Activated B cell treated with CpG ODN at 0.5 μM for 24 hours (primary cell): ENCODE results near the gene MRGPRG. TPM values are rescaled to one million over a fixed set of nuclear protein-coding genes. Genes with fewer than 3 reads are reported as not detected.
"Not testable (repeated sequence)": the region's sequence is repeated elsewhere in the genome, so short reads cannot be mapped to it uniquely, and the experiment has no call there.

Experiments
- ATAC-seq: fragments of 200-7000 bp; cut with Tn5 transposase; one replicate; pipeline ENCODE4 v1.10.0; 2021; ENCODE audit warnings: low read depth, mild to moderate bottlenecking, moderate library complexity
- CTCF ChIA-PET: fragments of 350-600 bp; sonication (Branson Sonifier 250); formaldehyde crosslinking; loops from one replicate; lab custom pipeline; 2021; ENCODE audit warnings: antibody characterized with exemption; lab: Charles Lee
- POLR2A ChIA-PET: fragments of 350-600 bp; sonication (Branson Sonifier 250); formaldehyde crosslinking; loops from one replicate; lab custom pipeline; 2021; ENCODE audit warnings: antibody characterized with exemption; lab: Charles Lee
- DNase-seq: peaks from one replicate; pipeline ENCODE4 v3.0.0; 2022
- H3K27ac Mint-ChIP-seq: one replicate; pipeline ENCODE4 v1.8.0; 2020; ENCODE audit warnings: mixed read lengths
- H3K27me3 Mint-ChIP-seq: one replicate; pipeline ENCODE4 v1.8.0; 2021; ENCODE audit warnings: mixed read lengths
- H3K36me3 Mint-ChIP-seq: one replicate; pipeline ENCODE4 v1.8.0; 2021; ENCODE audit warnings: low read depth, mixed read lengths
- H3K4me1 Mint-ChIP-seq: one replicate; pipeline ENCODE4 v1.8.0; 2021; ENCODE audit warnings: mixed read lengths
- H3K4me3 Mint-ChIP-seq: one replicate; pipeline ENCODE4 v1.8.0; 2020; ENCODE audit warnings: mild to moderate bottlenecking, mixed read lengths
- H3K9me3 Mint-ChIP-seq: one replicate; pipeline ENCODE4 v1.8.0; 2020; ENCODE audit warnings: mixed read lengths
- CTCF ChIP-seq: fragments of 200-600 bp; IDR thresholded peaks from one replicate; pipeline ENCODE4 v1.8.0; 2022; ENCODE audit warnings: antibody characterized with exemption, mild to moderate bottlenecking
- intact Hi-C: fragments of 100-400 bp; cut with micrococcal nuclease; formaldehyde crosslinking; loops from one replicate; pipeline ENCODE4 v1.15.1; 2024
- total RNA-seq: library from RNA; stranded (reverse); gene quantifications from 2 replicates; pipeline ENCODE4 v1.2.3, GENCODE V29; 2022

Gene MRGPRG
- total RNA-seq, 1 donor from 2014 or later: not detected

- DNase-seq: no peak
- ChIA-PET POLR2A (no interaction called here), CTCF (no interaction called here)
- peaks cover 22% of the 10 kb centered on the region for H3K27me3 Mint-ChIP-seq
- no peaks in the 10 kb centered on the region for H3K36me3 Mint-ChIP-seq
- intact Hi-C loops: no loop called here
- H3K4me3 Mint-ChIP-seq: no peak overlapping the region
- no peak for ATAC-seq
- H3K9me3 Mint-ChIP-seq: peaks cover 7% of the 10 kb centered on the region
- no peak for TF ChIP-seq CTCF
- H3K27ac Mint-ChIP-seq: no peak overlapping the region
- H3K4me1 Mint-ChIP-seq: no peaks in the 10 kb centered on the region
Measured at GRCh38 chr11:3171931-3172560, 46.6 kb downstream of the MRGPRG start.

- Mint-ChIP-seq H3K27ac (no peak overlapping the region), H3K9me3 (peaks cover 4% of the 10 kb centered on the region), H3K4me3 (no peak overlapping the region), H3K4me1 (no peaks in the 10 kb centered on the region), H3K27me3 (peaks cover 24% of the 10 kb centered on the region), H3K36me3 (no peaks in the 10 kb centered on the region)
- TF ChIP-seq CTCF: no peak
- ATAC-seq: no peak
- intact Hi-C loops: no loop called here
- no peak for DNase-seq
- ChIA-PET POLR2A (no interaction called here), CTCF (no interaction called here)
Measured at GRCh38 chr11:3170756-3171650, 47.6 kb downstream of the MRGPRG start.

GRCh38 chr11:3170044-3170755 is 48.4 kb downstream of the MRGPRG start:
- ChIA-PET CTCF (no interaction called here), POLR2A (no interaction called here)
- Mint-ChIP-seq H3K36me3 (no peaks in the 10 kb centered on the region), H3K4me3 (no peak overlapping the region), H3K4me1 (peaks cover 4% of the 10 kb centered on the region), H3K27me3 (peaks cover 26% of the 10 kb centered on the region), H3K27ac (no peak overlapping the region), H3K9me3 (no peaks in the 10 kb centered on the region)
- ATAC-seq (no peak), DNase-seq (no peak)
- intact Hi-C loops: no loop called here
- TF ChIP-seq CTCF: no peak

GRCh38 chr11:3169255-3170043 is 49.2 kb downstream of the MRGPRG start:
- DNase-seq (no peak), ATAC-seq (no peak)
- H3K4me1 Mint-ChIP-seq: peaks cover 4% of the 10 kb centered on the region
- H3K27ac Mint-ChIP-seq: no peak overlapping the region
- intact Hi-C loops: no loop called here
- no peak overlapping the region for H3K4me3 Mint-ChIP-seq
- peaks cover 26% of the 10 kb centered on the region for H3K27me3 Mint-ChIP-seq
- CTCF ChIA-PET: no interaction called here
- H3K9me3 Mint-ChIP-seq: no peaks in the 10 kb centered on the region
- POLR2A ChIA-PET: interaction anchor here (0.6 kb wide), 1 partner anchor 35 kb away, joined by 3 read pairs; no protein-coding TSS in a partner anchor
- TF ChIP-seq CTCF: no peak
- no peaks in the 10 kb centered on the region for H3K36me3 Mint-ChIP-seq

- CTCF ChIA-PET, H3K9me3 Mint-ChIP-seq, DNase-seq, H3K27ac Mint-ChIP-seq, H3K4me1 Mint-ChIP-seq, POLR2A ChIA-PET, H3K36me3 Mint-ChIP-seq, intact Hi-C loops, ATAC-seq, H3K4me3 Mint-ChIP-seq: not testable (repeated sequence)
- H3K27me3 Mint-ChIP-seq: peaks cover 29% of the 10 kb centered on the region
Measured at GRCh38 chr11:3168742-3169254, 49.8 kb downstream of the MRGPRG start.
